HCT116 (cell line): Measurements from ENCODE around the gene ABCG8. TPM values are rescaled to one million over a fixed set of nuclear protein-coding genes. Genes with fewer than 3 reads are reported as not detected.

Experiments
- ATAC-seq: fragments of 200-7000 bp; cut with Tn5 transposase; 2 replicates; pipeline ENCODE4 v1.9.1; 2020; ENCODE audit warnings: mild to moderate bottlenecking, moderate library complexity
- BruUV-seq: library from RNA; stranded (reverse); fragments of 400-500 nt; replicated peaks from 2 replicates; lab custom pipeline; 2021; lab: Mats Ljungman, UMichigan
- CTCF ChIA-PET: fragments of 300-600 bp; sonication (Branson Sonifier 250); formaldehyde crosslinking; loops from one replicate; lab custom pipeline; 2021; ENCODE audit warnings: antibody characterized with exemption; lab: Charles Lee
- POLR2A ChIA-PET: fragments of 300-600, 350-600 bp; sonication (Branson Sonifier 250); formaldehyde crosslinking; loops from one replicate; lab custom pipeline; 2021; ENCODE audit warnings: antibody characterized with exemption; lab: Charles Lee
- RAD21 ChIA-PET, 2 experiments: fragments of 300-600 bp; sonication (Branson Sonifier 250); formaldehyde crosslinking; loops; one replicate each; lab custom pipeline; 2023; ENCODE audit warnings: low total read pairs in 2 of 2; ENCODE audit not compliant: uncharacterized antibody in 2 of 2, unreplicated experiment in 2 of 2, low non-redundant PET in 1 of 2; lab: Charles Lee
- DNase-seq: peaks from one replicate; pipeline ENCODE4 v3.0.0-alpha.2; 2010; ENCODE audit warnings: low read depth, low spot score
- H2AFZ ChIP-seq: fragments of 200-600 bp; shearing (Covaris generic), sonication (generic); 2 replicates; pipeline ENCODE4 v1.6.1; 2017; ENCODE audit warnings: low read depth, mixed run types, mixed read lengths, antibody characterized with exemption, low read length; ENCODE audit not compliant: poor library complexity, severe bottlenecking
- H3K27ac ChIP-seq: 2 replicates; pipeline ENCODE4 v1.5.1; 2012; ENCODE audit warnings: low read depth, low read length
- H3K27me3 ChIP-seq: fragments of 200-600 bp; sonication (generic); 2 replicates; pipeline ENCODE4 v1.6.1; 2016; ENCODE audit warnings: mixed run types, low read length, mixed read lengths; ENCODE audit not compliant: insufficient read depth
- H3K36me3 ChIP-seq, 2 experiments: fragments of 200-500 bp in 1 of 2; fragments of 200-600 bp in 1 of 2; sonication (Bioruptor generic) in 1 of 2; sonication (generic) in 1 of 2; 2 replicates each; pipeline versions ENCODE4 v1.5.1 to v1.6.1; 2014 to 2016; ENCODE audit warnings: low read length in 2 of 2, inconsistent platforms in 1 of 2, mixed read lengths in 1 of 2, mixed run types in 1 of 2; ENCODE audit not compliant: insufficient read depth in 2 of 2, control insufficient read depth in 1 of 2
- H3K4me1 ChIP-seq, 2 experiments: fragments of 200-600 bp in 1 of 2; sonication (generic) in 1 of 2; 2 replicates each; pipeline versions ENCODE4 v1.5.1 to v1.6.1; 2012 to 2017; ENCODE audit warnings: low read length in 2 of 2, inconsistent platforms in 1 of 2, mild to moderate bottlenecking in 1 of 2, mixed read lengths in 1 of 2, mixed run types in 1 of 2, moderate library complexity in 1 of 2; ENCODE audit not compliant: insufficient read depth in 2 of 2, control insufficient read depth in 1 of 2
- H3K4me2 ChIP-seq: fragments of 200-600 bp; sonication (generic); 2 replicates; pipeline ENCODE4 v1.6.1; 2017; ENCODE audit warnings: mixed run types, low read length, mixed read lengths
- H3K4me3 ChIP-seq, 2 experiments: fragments of 200-600 bp in 1 of 2; sonication (generic) in 1 of 2; replicated peaks in 1 of 2; 2 replicates each; pipeline ENCODE4 v1.5.1; 2011 to 2016; ENCODE audit warnings: low read length in 2 of 2, control low read depth in 1 of 2, low read depth in 1 of 2, mild to moderate bottlenecking in 1 of 2, mixed read lengths in 1 of 2, mixed run types in 1 of 2
- H3K79me2 ChIP-seq: fragments of 200-600 bp; sonication (generic); 2 replicates; pipeline ENCODE4 v1.6.1; 2017; ENCODE audit warnings: mild to moderate bottlenecking, mixed run types, low read length, moderate library complexity, mixed read lengths; ENCODE audit not compliant: insufficient read depth
- H3K9ac ChIP-seq: fragments of 200-600 bp; sonication (generic); 2 replicates; pipeline ENCODE4 v1.6.1; 2016; ENCODE audit warnings: low read length, mixed read lengths
- H3K9me2 ChIP-seq: fragments of 200-600 bp; sonication (generic), shearing (Covaris generic); 2 replicates; pipeline ENCODE4 v1.6.1; 2017; ENCODE audit warnings: mixed run types, mild to moderate bottlenecking, moderate library complexity; ENCODE audit not compliant: insufficient read depth
- H3K9me3 ChIP-seq, 2 experiments: fragments of 200-500 bp in 1 of 2; fragments of 200-600 bp in 1 of 2; sonication (Bioruptor generic) in 1 of 2; sonication (generic) in 1 of 2; 2 replicates each; pipeline ENCODE4 v1.6.1; 2014 to 2017; ENCODE audit warnings: low read length in 2 of 2, mixed read lengths in 2 of 2, inconsistent platforms in 1 of 2, low read depth in 1 of 2, mild to moderate bottlenecking in 1 of 2, mixed run types in 1 of 2, moderate library complexity in 1 of 2; ENCODE audit not compliant: control insufficient read depth in 1 of 2, insufficient read depth in 1 of 2
- H4K20me1 ChIP-seq: fragments of 200-600 bp; sonication (generic), shearing (Covaris generic); 2 replicates; pipeline ENCODE4 v1.6.1; 2017; ENCODE audit warnings: mixed run types, mild to moderate bottlenecking, moderate library complexity; ENCODE audit not compliant: insufficient read depth
- EZH2 ChIP-seq: fragments of 200-600 bp; sonication (generic); IDR thresholded peaks from 2 replicates; pipeline ENCODE4 v1.6.1; 2017; ENCODE audit warnings: antibody characterized with exemption, mixed run types
- JUND ChIP-seq: IDR thresholded peaks from 2 replicates; pipeline ENCODE4 v1.6.1; 2012
- POLR2AphosphoS5 ChIP-seq: IDR thresholded peaks from 2 replicates; pipeline ENCODE4 v1.6.1; 2011; ENCODE audit warnings: mild to moderate bottlenecking, low read depth, low read length, moderate library complexity
- SIN3A ChIP-seq: IDR thresholded peaks from 2 replicates; pipeline ENCODE4 v1.6.1; 2012; ENCODE audit warnings: low read depth
- TCF7L2 ChIP-seq: IDR thresholded peaks from 2 replicates; pipeline ENCODE4 v1.7.0; 2011; ENCODE audit warnings: borderline replicate concordance, inconsistent platforms; ENCODE audit not compliant: insufficient read depth, insufficient read length; ENCODE audit errors: extremely low read depth
- YY1 ChIP-seq: IDR thresholded peaks from 2 replicates; pipeline ENCODE4 v1.6.1; 2011; ENCODE audit warnings: low read length, low read depth, moderate library complexity, mild to moderate bottlenecking; ENCODE audit not compliant: insufficient replicate concordance; ENCODE audit errors: extremely low read depth
- intact Hi-C: fragments of 100-400 bp; cut with micrococcal nuclease; formaldehyde crosslinking; loops from 2 replicates; pipeline ENCODE4 v1.10.0; 2022
- total RNA-seq: library from RNA; stranded (reverse); gene quantifications from one replicate; pipeline ENCODE4 v1.2.1, GENCODE V29; 2021; ENCODE audit not compliant: unreplicated experiment
- TF ChIP-seq, protein P1 (sequence below), 3 experiments: fragments of 200-600 bp in 1 of 3; sonication (generic) in 1 of 3; IDR thresholded peaks in 2 of 3; conservative IDR thresholded peaks in 1 of 3; 2 replicates each; pipeline ENCODE4 v1.5.1; 2012 to 2017; ENCODE audit warnings: low read depth in 2 of 3, low read length in 2 of 3, antibody characterized with exemption in 1 of 3, borderline replicate concordance in 1 of 3, control low read depth in 1 of 3, mild to moderate bottlenecking in 1 of 3, mixed read lengths in 1 of 3, mixed run types in 1 of 3, moderate library complexity in 1 of 3; ENCODE audit not compliant: insufficient read depth in 1 of 3
- TF ChIP-seq, protein P2 (sequence below): IDR thresholded peaks from 2 replicates; pipeline ENCODE4 v1.6.1; 2012

ABCG8 gene
- total RNA-seq, 1 experiment from 2014 or later, result 0.05 TPM

DNA sequence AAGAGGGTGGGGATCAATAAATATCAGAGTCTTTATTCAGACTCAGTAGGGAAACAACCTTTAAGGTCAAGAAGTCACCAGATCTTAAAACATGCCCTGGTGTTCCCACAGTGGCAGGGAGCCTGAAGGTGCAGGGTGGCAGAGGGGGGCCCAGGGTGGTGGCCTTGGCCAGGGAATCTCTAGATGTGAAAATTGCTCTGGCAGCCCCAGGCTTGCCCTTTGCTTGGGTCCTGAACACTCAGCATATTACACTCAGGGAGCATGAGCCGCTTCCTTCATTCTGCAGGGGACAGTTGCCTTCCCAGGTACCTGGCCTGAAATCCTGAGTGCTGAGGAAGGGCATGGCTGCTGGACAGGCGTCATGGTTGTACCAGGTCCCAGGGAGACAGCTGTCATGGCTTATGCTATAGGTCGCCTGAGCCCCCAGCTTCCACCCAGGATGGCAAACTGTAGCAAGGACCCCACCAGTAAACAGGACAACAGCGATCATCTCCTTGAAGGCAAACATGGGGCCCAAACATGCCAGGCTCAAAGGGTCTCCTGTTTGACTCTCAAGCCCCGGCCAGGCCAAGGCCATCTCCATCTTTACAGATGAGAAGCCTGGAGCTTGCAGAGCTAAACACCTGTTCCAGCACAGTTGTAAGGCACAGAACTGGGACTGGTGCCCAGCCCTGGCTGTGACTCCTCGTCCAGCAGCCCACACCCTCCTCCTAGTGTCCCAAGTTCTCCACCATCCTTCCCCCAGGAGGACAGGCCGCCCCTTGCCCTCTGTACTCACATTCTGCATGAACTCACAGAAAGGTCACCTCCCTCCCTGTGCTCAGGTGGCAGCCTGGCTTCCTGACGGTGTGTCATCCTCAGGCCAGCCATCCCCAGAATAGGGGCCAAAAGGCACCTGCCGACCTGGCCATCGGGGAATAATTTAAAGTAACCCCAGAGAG lies 14.6 kb downstream of the ABCG8 start:
- no peak overlapping the region for H2AFZ ChIP-seq
- H3K9me3 ChIP-seq, result no peaks in the 10 kb centered on the region
- H3K79me2 ChIP-seq, result no peaks in the 10 kb centered on the region
- no peaks in the 10 kb centered on the region for H3K36me3 ChIP-seq
- no peak overlapping the region for H3K9ac ChIP-seq
- no peaks in the 10 kb centered on the region for H3K9me2 ChIP-seq
- ATAC-seq (no peak), DNase-seq (no peak)
- intact Hi-C loops, result no loop called here
- H3K4me1 ChIP-seq, result peaks cover 0 to under 1% of the 10 kb centered on the region in 2 experiments; a peak in 1 of 4 replicates
- BruUV-seq, result no TSS peak
- ChIA-PET CTCF (no interaction called here), RAD21 (no interaction called here), POLR2A (no interaction called here)
- H3K4me2 ChIP-seq, result no peak overlapping the region
- H3K27ac ChIP-seq, result no peak overlapping the region
- H4K20me1 ChIP-seq, result no peaks in the 10 kb centered on the region
- H3K4me3 ChIP-seq, result no peak overlapping the region
- H3K27me3 ChIP-seq, result peaks cover 40% of the 10 kb centered on the region
- no peak for TF ChIP-seq EZH2
- TF ChIP-seq POLR2AphosphoS5, result no peak
- TF ChIP-seq SIN3A, result no peak
- TF ChIP-seq JUND, result no peak
- TF ChIP-seq, protein P1, sequence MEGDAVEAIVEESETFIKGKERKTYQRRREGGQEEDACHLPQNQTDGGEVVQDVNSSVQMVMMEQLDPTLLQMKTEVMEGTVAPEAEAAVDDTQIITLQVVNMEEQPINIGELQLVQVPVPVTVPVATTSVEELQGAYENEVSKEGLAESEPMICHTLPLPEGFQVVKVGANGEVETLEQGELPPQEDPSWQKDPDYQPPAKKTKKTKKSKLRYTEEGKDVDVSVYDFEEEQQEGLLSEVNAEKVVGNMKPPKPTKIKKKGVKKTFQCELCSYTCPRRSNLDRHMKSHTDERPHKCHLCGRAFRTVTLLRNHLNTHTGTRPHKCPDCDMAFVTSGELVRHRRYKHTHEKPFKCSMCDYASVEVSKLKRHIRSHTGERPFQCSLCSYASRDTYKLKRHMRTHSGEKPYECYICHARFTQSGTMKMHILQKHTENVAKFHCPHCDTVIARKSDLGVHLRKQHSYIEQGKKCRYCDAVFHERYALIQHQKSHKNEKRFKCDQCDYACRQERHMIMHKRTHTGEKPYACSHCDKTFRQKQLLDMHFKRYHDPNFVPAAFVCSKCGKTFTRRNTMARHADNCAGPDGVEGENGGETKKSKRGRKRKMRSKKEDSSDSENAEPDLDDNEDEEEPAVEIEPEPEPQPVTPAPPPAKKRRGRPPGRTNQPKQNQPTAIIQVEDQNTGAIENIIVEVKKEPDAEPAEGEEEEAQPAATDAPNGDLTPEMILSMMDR (IDR thresholded peaks at IDR 0.05 in 2 of 3, conservative IDR thresholded peaks at IDR 0.05 in 1 of 3; ENCODE audit: borderline replicate concordance in 1 of 3, insufficient read depth in 1 of 3, low read depth in 2 of 3, low read length in 2 of 3), result no peak
- no peak for TF ChIP-seq TCF7L2
- no peak for TF ChIP-seq YY1
- TF ChIP-seq, protein P2, sequence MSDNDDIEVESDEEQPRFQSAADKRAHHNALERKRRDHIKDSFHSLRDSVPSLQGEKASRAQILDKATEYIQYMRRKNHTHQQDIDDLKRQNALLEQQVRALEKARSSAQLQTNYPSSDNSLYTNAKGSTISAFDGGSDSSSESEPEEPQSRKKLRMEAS, result no peak
